Stimulated activated CD4-positive, alpha-beta T cell treated with anti-CD3 and anti-CD28 coated beads, TNF-alpha, amount 100 ng/mL, for 48 hours (primary cell): ENCODE results near the gene PNLIP.

Source experiments
- DNase-seq, 3 donors: peaks; one replicate each; pipeline ENCODE4 v3.0.0-alpha.2; 2020; ENCODE audit warnings: low read depth in 3 of 3

The PNLIP gene

GRCh38 chr10:116574797-116575196 lies 29.1 kb downstream of the PNLIP start:
- DNase-seq: no peak

- DNase-seq: no peak
Observed at GRCh38 chr10:116587878-116588591, 42.3 kb downstream of the PNLIP start.

- no peak for DNase-seq
Observed at GRCh38 chr10:116588995-116589394, 43.3 kb downstream of the PNLIP start.

GRCh38 chr10:116589926-116590325 lies 44.2 kb downstream of the PNLIP start:
- no peak for DNase-seq

- no peak for DNase-seq
Observed at GRCh38 chr10:116590590-116591444, 45.1 kb downstream of the PNLIP start, which contains the start of gene PNLIPRP1. PNLIPRP1 (plus strand) TSS chr10:116590959; CDS start chr10:116591130, 171 bp downstream.

- no peak for DNase-seq
Observed at GRCh38 chr10:116593139-116593740, 47.5 kb downstream of the PNLIP start.

GRCh38 chr10:116594525-116595035 lies 48.8 kb downstream of the PNLIP start:
- no peak for DNase-seq

- no peak for DNase-seq
Observed at GRCh38 chr10:116596062-116596461, 50.3 kb downstream of the PNLIP start.

GRCh38 chr10:116597543-116597942 lies 51.8 kb downstream of the PNLIP start:
- DNase-seq: no peak

GRCh38 chr10:116598329-116598728 lies 52.6 kb downstream of the PNLIP start:
- no peak for DNase-seq

- no peak for DNase-seq
Observed at GRCh38 chr10:116599991-116600390, 54.3 kb downstream of the PNLIP start.

GRCh38 chr10:116602648-116603400 lies 57.1 kb downstream of the PNLIP start:
- DNase-seq: no peak

GRCh38 chr10:116606061-116606483 lies 60.3 kb downstream of the PNLIP start:
- no peak for DNase-seq

GRCh38 chr10:116607336-116607735 lies 61.6 kb downstream of the PNLIP start:
- no peak for DNase-seq

GRCh38 chr10:116608686-116609594 lies 63.2 kb downstream of the PNLIP start:
- no peak for DNase-seq

- DNase-seq: no peak
Observed at GRCh38 chr10:116610443-116611152, 64.9 kb downstream of the PNLIP start.

GRCh38 chr10:116611153-116611545 lies 65.4 kb downstream of the PNLIP start:
- DNase-seq: no peak

GRCh38 chr10:116612107-116612769 lies 66.5 kb downstream of the PNLIP start:
- no peak for DNase-seq

- DNase-seq: no peak
Observed at GRCh38 chr10:116613471-116613870, 67.7 kb downstream of the PNLIP start.
